ENCODE measurements around the gene RNLS. TPM values are rescaled to one million over a fixed set of nuclear protein-coding genes. Genes with fewer than 3 reads are reported as not detected.

The RNLS gene
- total RNA-seq, 1 donor from 2014 or later, result 5.3 TPM

DNA sequence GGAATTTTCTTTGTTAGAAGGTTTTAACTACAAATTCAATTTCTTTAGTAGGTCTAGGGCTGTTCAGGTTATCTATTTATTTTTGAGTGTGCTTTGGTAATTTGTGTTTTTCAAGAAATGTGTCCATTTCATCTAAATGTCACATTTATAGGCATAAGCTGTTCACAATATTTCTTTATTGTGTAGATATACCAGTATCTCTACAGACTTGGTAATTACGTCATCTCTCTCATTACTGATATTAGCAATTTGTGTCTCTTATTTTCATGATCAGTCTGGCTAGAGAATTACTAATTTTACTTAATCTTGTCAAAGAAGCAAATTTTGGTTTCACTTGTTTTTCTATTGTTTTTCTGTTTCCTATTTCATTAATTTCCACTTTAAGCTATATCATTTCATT is 152.0 kb downstream of the RNLS start:
- no peak for DNase-seq (ENCODE audit: low spot score)

DNA sequence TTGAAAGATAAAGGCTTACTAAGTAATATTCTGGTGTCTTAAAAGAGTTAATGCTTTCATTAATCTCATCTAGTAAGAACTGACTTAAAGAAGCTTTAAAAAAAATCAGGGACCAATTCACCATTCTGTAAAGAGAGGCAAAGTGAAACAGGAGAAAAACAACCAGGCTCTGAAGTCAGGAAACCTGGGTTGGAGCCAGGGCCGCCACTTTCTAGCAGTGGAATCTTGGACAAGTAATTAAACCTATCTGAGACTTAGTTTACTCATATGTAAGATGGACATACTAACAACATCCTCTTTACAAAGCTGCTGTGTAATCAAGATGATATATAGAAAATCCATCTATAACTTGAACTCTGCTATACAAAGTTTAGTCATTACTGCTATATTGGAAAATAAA is 154.1 kb downstream of the RNLS start:
- DNase-seq (ENCODE audit: low spot score), result no peak

GRCh38 chr10:88428442-88428841 is 154.7 kb downstream of the RNLS start:
- peak; percentile 24 for DNase-seq (ENCODE audit: low spot score)

GRCh38 chr10:88427024-88427423 is 156.1 kb downstream of the RNLS start:
- no peak for DNase-seq (ENCODE audit: low spot score)

GRCh38 chr10:88424881-88425280 is 158.2 kb downstream of the RNLS start:
- DNase-seq (ENCODE audit: low spot score), result no peak

- DNase-seq (ENCODE audit: low spot score), result no peak
These were observed 159.4 kb downstream of the RNLS start for GRCh38 chr10:88423732-88424131.

DNA sequence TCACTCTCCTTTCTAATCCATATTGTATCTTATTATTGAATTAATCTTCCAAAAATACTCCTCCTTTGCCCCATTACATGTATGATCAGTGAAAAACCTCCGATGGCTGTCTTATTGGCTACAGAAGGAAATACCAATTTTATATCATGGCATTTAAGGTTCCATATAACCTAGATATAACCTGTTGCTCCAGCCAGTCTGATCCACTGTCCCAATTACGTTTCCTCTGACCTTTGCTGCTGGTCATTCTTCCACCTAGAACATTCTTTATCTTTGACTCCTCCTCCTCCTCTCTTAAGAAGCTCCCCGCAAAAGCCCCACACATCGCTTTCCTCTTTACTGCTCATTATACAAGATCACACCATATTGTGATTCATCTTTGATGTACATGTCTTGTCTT is 161.5 kb downstream of the RNLS start:
- DNase-seq (ENCODE audit: low spot score), result no peak

GRCh38 chr10:88418871-88419270 is 164.2 kb downstream of the RNLS start:
- DNase-seq (ENCODE audit: low spot score), result no peak

GRCh38 chr10:88417387-88418030 is 165.6 kb downstream of the RNLS start:
- DNase-seq (ENCODE audit: low spot score), result no peak

- no peak for DNase-seq (ENCODE audit: low spot score)
These were observed 166.3 kb downstream of the RNLS start for GRCh38 chr10:88416801-88417200.

DNA sequence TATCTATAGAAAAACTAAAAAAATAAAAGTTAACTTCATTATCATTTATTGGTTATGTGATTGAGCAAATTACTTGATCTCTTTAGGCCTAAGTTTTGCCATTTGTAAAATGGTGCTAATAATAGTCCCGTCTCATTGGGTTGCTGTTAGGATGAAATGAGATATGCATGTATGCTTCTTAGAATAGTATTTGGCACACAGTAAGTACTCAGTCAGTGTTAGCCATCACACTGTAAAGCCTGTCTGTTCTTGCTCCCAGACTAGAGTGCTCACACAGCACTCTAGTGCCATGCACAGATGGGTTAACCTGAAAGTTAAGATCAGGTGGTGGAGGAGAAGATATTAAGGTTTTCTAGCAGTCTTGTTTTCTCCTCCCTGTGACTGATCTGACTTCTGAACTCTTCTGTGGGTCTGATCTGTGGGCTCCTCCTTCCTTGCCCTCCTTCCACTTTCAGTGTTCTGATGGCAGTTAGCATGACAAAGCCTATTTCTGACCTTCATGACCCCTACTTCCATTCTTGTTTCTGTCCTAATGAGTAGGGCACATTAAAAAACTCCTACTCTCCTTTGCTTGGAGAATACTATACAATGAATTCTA is 167.5 kb downstream of the RNLS start:
- DNase-seq (ENCODE audit: low spot score), result no peak

DNA sequence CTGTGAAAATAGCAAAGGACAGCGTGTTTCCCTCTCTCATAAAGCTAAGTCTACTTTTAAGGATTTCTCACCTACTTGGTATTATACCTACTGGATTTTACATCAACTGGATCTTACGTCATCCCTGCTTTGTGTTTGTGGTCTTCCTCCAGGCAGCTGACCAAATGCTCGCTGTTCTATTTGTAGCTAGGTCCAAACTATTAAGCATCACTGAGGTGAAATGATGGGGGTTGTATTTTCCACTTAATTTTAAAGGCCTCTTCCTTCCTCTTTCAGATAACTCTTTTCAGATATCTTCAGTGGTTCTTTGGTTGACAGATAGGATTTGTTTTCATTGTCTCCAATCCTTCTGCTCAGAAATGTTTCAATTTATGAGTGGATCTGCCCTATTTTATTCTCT is 169.7 kb downstream of the RNLS start:
- no peak for DNase-seq (ENCODE audit: low spot score)

- no peak for DNase-seq (ENCODE audit: low spot score)
These were observed 171.3 kb downstream of the RNLS start for GRCh38 chr10:88411772-88412349.

DNA sequence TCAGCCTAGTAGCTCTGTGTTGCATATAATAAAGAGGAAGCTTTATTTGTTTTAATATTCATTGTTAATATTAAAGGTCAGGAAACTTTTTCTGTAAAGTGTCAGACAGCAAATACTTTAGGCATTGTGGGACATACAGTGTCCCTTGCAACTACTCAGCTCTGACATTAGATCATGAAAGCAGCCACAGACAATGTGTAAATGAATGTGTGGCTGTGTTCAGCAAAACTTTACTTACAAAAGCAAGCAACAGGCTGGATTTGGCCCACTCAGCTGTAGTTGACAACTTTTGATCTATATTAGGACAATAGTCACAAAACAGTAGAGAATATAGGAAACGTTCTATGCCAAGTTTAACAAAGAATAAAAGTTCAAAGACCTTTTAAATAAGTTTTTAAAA is 173.3 kb downstream of the RNLS start:
- no peak for DNase-seq (ENCODE audit: low spot score)

GRCh38 chr10:88409236-88409635 is 173.9 kb downstream of the RNLS start:
- DNase-seq (ENCODE audit: low spot score), result no peak

DNA sequence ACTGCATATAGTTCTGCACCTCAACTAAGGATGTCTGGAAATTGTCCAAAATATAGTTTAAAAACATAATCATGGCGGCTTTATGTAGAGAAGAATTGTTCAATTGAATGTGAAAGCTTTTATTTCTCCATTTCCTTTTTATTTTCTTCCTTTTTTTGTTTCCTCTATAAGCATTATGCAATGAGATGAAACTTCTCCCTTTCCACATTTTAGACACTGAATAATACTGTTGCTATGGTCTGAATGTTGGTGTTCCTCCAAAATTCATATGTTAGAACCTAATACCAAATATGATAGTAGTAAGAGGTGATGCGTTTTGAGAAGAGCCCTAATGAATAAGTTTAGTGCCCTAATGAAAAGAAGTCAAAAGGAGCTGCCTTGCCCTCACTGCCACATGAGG is 175.0 kb downstream of the RNLS start:
- DNase-seq (ENCODE audit: low spot score), result no peak

DNA sequence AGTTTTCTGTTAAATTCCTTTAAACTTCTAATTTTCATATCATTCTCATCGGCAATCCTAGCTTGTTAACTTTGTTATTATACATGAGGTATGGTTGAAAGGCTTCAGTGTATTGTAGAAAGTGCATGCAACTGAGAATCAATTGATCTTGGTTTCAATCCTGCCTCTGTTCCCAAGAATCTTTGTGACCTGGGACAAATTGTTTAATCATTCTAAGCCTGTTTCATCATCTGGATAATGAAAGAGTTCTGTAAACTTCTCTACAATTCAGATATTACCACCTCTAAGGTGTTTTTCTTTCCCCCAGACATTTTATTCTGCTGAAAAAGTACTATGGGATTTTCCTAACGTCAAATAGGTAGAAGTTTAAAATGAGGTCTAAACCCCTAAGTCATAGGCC is 179.0 kb downstream of the RNLS start:
- DNase-seq (ENCODE audit: low spot score), result no peak

DNA sequence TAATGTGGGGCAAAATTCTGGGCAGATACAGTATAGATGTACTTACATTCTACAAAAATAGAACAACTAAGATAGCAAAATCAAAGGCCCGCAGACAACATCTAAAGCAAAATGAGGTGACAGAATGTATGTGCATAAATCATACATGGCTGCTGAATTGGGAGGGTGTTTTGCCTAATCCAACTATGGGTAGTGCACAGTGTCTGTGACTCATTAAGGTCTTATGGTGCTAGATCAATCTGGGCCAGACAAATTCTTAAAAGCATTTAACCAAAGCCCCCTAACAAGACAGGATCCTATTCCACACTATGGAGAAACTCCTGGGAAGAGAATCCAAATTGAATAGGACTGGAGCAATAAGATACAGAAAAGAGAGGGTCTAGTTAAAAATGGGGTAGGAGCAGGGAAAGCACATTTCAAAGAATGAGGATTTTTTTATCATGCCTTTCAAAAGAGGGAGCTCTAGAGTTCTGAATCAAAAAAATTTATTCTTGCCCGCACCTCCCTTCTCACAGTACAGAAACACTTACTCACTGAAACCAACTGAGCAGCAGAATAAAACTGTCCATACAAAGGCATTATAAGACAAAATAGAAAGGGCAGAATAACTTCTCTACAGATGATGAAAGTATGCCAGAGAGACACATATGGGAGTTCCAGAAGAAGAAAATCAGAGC is 181.3 kb downstream of the RNLS start:
- no peak for DNase-seq (ENCODE audit: low spot score)

GRCh38 chr10:88399240-88399639 is 183.9 kb downstream of the RNLS start:
- DNase-seq (ENCODE audit: low spot score), result no peak

GRCh38 chr10:88395677-88396076 is 187.4 kb downstream of the RNLS start:
- no peak for DNase-seq (ENCODE audit: low spot score)

DNA sequence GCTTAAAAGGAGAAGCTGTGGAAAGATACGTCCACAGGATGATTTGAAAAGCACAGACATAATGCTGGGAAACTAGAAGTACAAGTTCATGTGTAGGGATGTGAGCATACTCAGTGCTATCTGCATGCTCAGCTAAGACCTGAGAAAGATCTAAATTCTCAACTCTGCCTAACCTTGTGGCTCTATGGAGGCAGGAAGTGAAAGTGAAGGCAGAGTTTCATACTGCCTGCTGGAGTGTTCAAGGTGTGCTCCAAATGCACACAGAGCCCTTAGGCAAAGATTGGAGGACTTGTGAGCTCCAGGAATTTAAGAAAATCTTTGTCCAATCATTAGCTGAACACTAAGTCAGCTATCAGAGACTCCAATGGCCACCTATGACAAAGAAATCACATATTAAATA is 190.9 kb downstream of the RNLS start:
- DNase-seq (ENCODE audit: low spot score), result peak; percentile 15

- no peak for DNase-seq (ENCODE audit: low spot score)
These were observed 193.1 kb downstream of the RNLS start for GRCh38 chr10:88390041-88390440.

DNA sequence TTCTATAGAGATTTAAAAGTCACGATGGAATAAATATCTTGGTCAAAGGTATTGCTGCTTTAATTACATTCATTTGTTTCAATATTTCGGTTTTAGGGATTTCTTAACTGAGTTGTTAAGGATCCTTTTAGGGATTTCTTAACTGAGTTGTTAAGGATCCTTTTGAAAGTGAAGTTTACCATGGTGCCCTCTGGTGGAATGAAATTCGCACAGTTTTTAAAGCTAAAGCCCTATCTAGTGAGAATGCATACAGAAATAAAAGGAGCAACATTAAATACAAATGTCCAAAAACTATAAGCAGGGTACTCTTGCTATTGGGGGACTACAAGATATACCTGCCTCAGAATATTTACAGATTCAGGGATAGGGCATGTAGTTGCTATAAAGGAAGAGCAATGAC is 193.7 kb downstream of the RNLS start:
- peak; percentile 64 for DNase-seq (ENCODE audit: low spot score)

Measured in umbilical cord (tissue), 2 donors.